Naive thymus-derived CD4-positive, alpha-beta T cell (primary cell): ENCODE results near the gene PSMD1. TPM values are rescaled to one million over a fixed set of nuclear protein-coding genes. Genes with fewer than 3 reads are reported as not detected.

ENCODE experiments used
- ATAC-seq: fragments of 150-1000 bp; cut with Tn5 transposase; 2 replicates; pipeline ENCODE4 v1.10.0; 2021; ENCODE audit warnings: mild to moderate bottlenecking, moderate library complexity
- CTCF ChIA-PET: fragments of 350-600 bp; sonication (Branson Sonifier 250); formaldehyde crosslinking; loops from one replicate; lab custom pipeline; 2021; ENCODE audit warnings: antibody characterized with exemption; lab: Charles Lee
- POLR2A ChIA-PET: fragments of 350-600 bp; sonication (Branson Sonifier 250); formaldehyde crosslinking; loops from one replicate; lab custom pipeline; 2021; ENCODE audit warnings: antibody characterized with exemption, inconsistent platforms; lab: Charles Lee
- DNase-seq, 9 donors: peaks; one replicate each; pipeline versions ENCODE4 v3.0.0 to v3.0.0-alpha.2; 2020 to 2022; ENCODE audit warnings: mixed read lengths in 1 of 9
- H3K27ac ChIP-seq: one replicate; pipeline ENCODE4 v1.7.0; 2013; ENCODE audit warnings: mild to moderate bottlenecking, low read depth, low read length, moderate library complexity
- H3K27me3 ChIP-seq, 2 donors: one replicate each; pipeline ENCODE4 v1.7.0; 2013; ENCODE audit warnings: low read length in 2 of 2, mild to moderate bottlenecking in 2 of 2, moderate library complexity in 2 of 2; ENCODE audit not compliant: control insufficient read depth in 2 of 2, insufficient read depth in 2 of 2
- H3K36me3 ChIP-seq, 3 experiments: 1 replicate in 2 of 3; 2 replicates in 1 of 3; pipeline ENCODE4 v1.7.0; 2013; ENCODE audit warnings: low read length in 3 of 3, mild to moderate bottlenecking in 3 of 3, moderate library complexity in 1 of 3; ENCODE audit not compliant: insufficient read depth in 3 of 3, control insufficient read depth in 2 of 3
- H3K4me1 ChIP-seq, 2 donors: one replicate each; pipeline ENCODE4 v1.7.0; 2013; ENCODE audit warnings: low read length in 2 of 2, mild to moderate bottlenecking in 2 of 2, moderate library complexity in 1 of 2; ENCODE audit not compliant: control insufficient read depth in 2 of 2, insufficient read depth in 2 of 2
- H3K4me3 ChIP-seq: 2 replicates; pipeline ENCODE4 v1.7.0; 2013; ENCODE audit warnings: mild to moderate bottlenecking, low read length
- H3K9me3 ChIP-seq, 3 experiments: 1 replicate in 2 of 3; 2 replicates in 1 of 3; pipeline ENCODE4 v1.7.0; 2013; ENCODE audit warnings: low read length in 3 of 3; ENCODE audit not compliant: control insufficient read depth in 2 of 3
- H3K27ac Mint-ChIP-seq, 9 donors: one replicate each; pipeline ENCODE4 v1.8.0; 2020 to 2022; ENCODE audit warnings: mixed read lengths in 9 of 9, mild to moderate bottlenecking in 8 of 9, moderate library complexity in 5 of 9, inconsistent platforms in 2 of 9
- H3K27me3 Mint-ChIP-seq, 5 donors: one replicate each; pipeline ENCODE4 v1.8.0; 2021 to 2022; ENCODE audit warnings: mixed read lengths in 5 of 5, mild to moderate bottlenecking in 1 of 5
- H3K36me3 Mint-ChIP-seq, 5 donors: one replicate each; pipeline ENCODE4 v1.8.0; 2020 to 2022; ENCODE audit warnings: mixed read lengths in 5 of 5, mild to moderate bottlenecking in 3 of 5, inconsistent platforms in 1 of 5
- H3K4me1 Mint-ChIP-seq, 7 donors: one replicate each; pipeline ENCODE4 v1.8.0; 2020 to 2022; ENCODE audit warnings: mixed read lengths in 7 of 7, mild to moderate bottlenecking in 3 of 7, inconsistent platforms in 1 of 7
- H3K4me3 Mint-ChIP-seq, 10 donors: one replicate each; pipeline ENCODE4 v1.8.0; 2020 to 2022; ENCODE audit warnings: mild to moderate bottlenecking in 10 of 10, mixed read lengths in 10 of 10, moderate library complexity in 6 of 10, inconsistent platforms in 2 of 10
- H3K9me3 Mint-ChIP-seq, 11 donors: one replicate each; pipeline ENCODE4 v1.8.0; 2020 to 2022; ENCODE audit warnings: mixed read lengths in 11 of 11, mild to moderate bottlenecking in 4 of 11, inconsistent platforms in 1 of 11, moderate library complexity in 1 of 11
- intact Hi-C, 2 donors: fragments of 100-400 bp; cut with micrococcal nuclease; formaldehyde crosslinking; loops; one replicate each; pipeline ENCODE4 v1.15.1; 2023
- polyA plus RNA-seq, 2 donors: library from polyadenylated mRNA; unstranded; fragments of 300-500 nt; fragmentation: Illumina TruSeq; gene quantifications; one replicate each; pipeline ENCODE4 v1.2.3, GENCODE V29; 2021
- total RNA-seq, 6 experiments: library from RNA in 5 of 6; stranded (reverse) in 5 of 6; gene quantifications; 1 replicate in 5 of 6; 2 replicates in 1 of 6; pipeline ENCODE4 v1.2.3 and lab custom pipeline; 2021 to 2026

The PSMD1 gene
- total and polyA plus RNA-seq, 7 experiments from 2014 or later: 30.3 to 121 (median 46.2) TPM

DNA sequence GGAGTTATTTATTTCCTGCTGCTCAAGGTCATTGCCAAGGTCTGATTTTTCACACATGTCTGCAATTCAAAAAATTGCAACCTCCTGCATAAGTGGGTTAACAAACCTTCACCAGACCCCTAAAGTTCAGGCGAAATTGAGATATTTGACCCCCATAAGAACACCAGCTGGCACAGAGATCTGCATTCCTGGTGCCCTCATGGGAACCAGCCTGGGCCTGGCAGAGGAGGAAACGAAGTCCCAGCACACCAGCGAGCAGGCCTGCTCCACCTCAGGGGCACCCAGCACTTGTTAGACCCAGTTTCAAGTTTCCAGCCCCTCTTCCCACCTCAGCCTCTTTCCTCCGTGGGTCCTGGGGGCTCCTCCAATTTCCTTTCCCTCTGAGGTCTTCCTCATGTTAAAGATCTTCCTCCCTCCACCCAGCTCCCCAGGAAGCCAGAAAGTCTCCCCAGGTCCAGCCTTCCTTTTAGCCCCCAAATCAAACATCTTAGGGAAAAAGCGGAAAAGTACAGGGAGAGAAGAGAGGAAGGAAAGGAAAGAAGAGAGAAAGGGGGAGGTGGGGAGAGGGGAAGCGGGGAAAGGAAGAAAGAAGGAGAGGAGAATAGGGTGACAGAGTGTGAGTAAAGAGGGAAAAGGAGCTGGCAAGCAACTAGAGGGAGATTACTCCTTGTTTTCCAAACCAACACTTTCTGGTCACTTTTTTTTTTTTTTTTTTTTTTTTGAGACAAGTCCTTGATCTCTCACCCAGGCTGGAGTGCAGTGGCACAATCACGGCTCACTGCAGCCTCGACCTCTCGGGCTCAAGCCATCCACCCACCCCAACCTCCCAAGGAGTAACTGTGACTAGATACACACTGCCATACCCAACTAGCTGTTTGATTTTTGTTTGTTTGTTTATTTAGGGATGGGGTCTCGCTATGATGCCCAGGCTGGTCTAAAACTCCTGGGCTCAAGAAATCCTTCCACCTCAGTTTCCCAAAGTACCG, 23.2 kb upstream of the PSMD1 start:
- intact Hi-C loops: no loop called here
- CTCF ChIA-PET: no interaction called here
- peaks cover 0 to 4% (median 0%) of the 10 kb centered on the region in 5 donors for H3K36me3 Mint-ChIP-seq
- ATAC-seq: no peak
- peaks cover 24 to 62% (median 29%) of the 10 kb centered on the region in 5 donors for H3K27me3 Mint-ChIP-seq
- Histone ChIP-seq H3K36me3 (no peaks in the 10 kb centered on the region), H3K4me3 (no peak overlapping the region), H3K27ac (no peak overlapping the region), H3K9me3 (no peaks in the 10 kb centered on the region), H3K27me3 (peaks cover 3 to 9% of the 10 kb centered on the region in 2 donors), H3K4me1 (no peaks in the 10 kb centered on the region)
- peak overlapping the region in 1 of 10 donors; percentile 26 for H3K4me3 Mint-ChIP-seq
- H3K27ac Mint-ChIP-seq: no peak overlapping the region
- no peak for DNase-seq
- POLR2A ChIA-PET: no interaction called here
- peaks cover 0 to 7% (median 5%) of the 10 kb centered on the region in 7 donors for H3K4me1 Mint-ChIP-seq
- H3K9me3 Mint-ChIP-seq: no peaks in the 10 kb centered on the region

DNA sequence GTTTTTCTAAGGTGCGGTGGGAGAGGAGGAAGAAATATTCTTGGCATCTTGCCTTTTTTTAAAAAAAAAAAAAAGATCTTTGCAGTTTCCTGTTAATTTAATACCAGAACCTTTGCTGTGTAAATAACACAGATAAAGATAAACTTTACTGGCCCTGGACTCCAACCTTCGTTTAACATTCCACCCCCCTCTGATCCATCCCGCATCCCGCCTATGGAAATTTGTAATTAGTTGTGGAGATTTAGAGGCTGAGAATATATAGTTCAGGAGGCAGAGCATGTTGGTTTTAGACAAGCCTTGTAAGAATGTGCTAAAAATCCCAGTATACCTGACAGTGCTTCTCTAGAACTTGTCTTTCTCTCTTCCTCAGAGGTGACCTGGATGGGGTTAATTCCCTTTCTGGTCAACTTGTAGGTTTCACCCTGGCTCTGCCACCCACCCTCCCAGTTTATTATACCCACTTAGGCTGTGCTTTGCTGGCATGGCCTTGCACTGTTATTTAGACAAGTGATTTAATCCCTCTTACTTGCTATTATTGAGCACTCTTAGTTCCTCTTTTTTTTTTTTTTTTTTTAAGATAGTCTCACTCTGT, 22.3 kb upstream of the PSMD1 start:
- H3K27ac Mint-ChIP-seq: no peak overlapping the region

DNA sequence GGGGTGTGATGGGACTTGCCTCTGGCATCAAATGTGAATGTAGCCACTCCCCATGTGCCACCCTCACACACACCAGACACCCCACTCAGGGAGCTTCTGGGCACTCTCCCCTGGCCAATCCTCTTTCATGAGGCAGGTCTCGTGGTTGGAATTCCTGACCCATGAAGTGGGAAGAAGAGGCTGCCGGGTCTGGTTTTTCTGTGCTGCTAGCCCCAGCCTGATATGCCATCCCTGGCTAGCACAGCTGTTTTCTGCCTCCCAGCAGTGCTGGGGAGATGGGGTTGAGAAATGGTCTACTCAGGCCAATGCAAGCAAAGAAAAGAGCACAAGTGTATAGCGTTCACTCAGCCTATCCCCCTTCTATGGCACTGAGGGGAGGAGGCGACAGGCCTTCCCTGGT, 20.5 kb upstream of the PSMD1 start:
- Histone ChIP-seq H3K4me3 (no peak overlapping the region), H3K4me1 (no peaks in the 10 kb centered on the region), H3K9me3 (no peaks in the 10 kb centered on the region), H3K27me3 (peaks cover 6 to 9% of the 10 kb centered on the region in 2 donors), H3K36me3 (no peaks in the 10 kb centered on the region), H3K27ac (no peak overlapping the region)
- peaks cover 50 to 85% (median 55%) of the 10 kb centered on the region in 5 donors for H3K27me3 Mint-ChIP-seq
- no peak overlapping the region for H3K27ac Mint-ChIP-seq
- DNase-seq: no peak
- peaks cover 0 to 4% (median 0%) of the 10 kb centered on the region in 5 donors for H3K36me3 Mint-ChIP-seq
- ChIA-PET POLR2A (no interaction called here), CTCF (no interaction called here)
- H3K4me1 Mint-ChIP-seq: peaks cover 0 to 7% (median 5%) of the 10 kb centered on the region in 7 donors
- no peaks in the 10 kb centered on the region for H3K9me3 Mint-ChIP-seq
- H3K4me3 Mint-ChIP-seq: peak overlapping the region in 3 of 10 donors; percentile 29 to 60 (median 51)
- intact Hi-C loops: no loop called here
- ATAC-seq: no peak

More for the DNA sequence above, 22.3 kb upstream of the PSMD1 start:
- CTCF ChIA-PET: no interaction called here
- ATAC-seq: no peak
- POLR2A ChIA-PET: no interaction called here
- intact Hi-C loops: no loop called here
- H3K4me3 Mint-ChIP-seq: no peak overlapping the region
- peaks cover 33 to 70% (median 38%) of the 10 kb centered on the region in 5 donors for H3K27me3 Mint-ChIP-seq
- Histone ChIP-seq H3K9me3 (no peaks in the 10 kb centered on the region), H3K27ac (no peak overlapping the region), H3K4me1 (no peaks in the 10 kb centered on the region), H3K36me3 (no peaks in the 10 kb centered on the region), H3K4me3 (no peak overlapping the region), H3K27me3 (peaks cover 6 to 9% of the 10 kb centered on the region in 2 donors)
- H3K9me3 Mint-ChIP-seq: no peaks in the 10 kb centered on the region
- H3K4me1 Mint-ChIP-seq: peaks cover 0 to 7% (median 5%) of the 10 kb centered on the region in 7 donors
- peaks cover 0 to 4% (median 0%) of the 10 kb centered on the region in 5 donors for H3K36me3 Mint-ChIP-seq
- DNase-seq: no peak

DNA sequence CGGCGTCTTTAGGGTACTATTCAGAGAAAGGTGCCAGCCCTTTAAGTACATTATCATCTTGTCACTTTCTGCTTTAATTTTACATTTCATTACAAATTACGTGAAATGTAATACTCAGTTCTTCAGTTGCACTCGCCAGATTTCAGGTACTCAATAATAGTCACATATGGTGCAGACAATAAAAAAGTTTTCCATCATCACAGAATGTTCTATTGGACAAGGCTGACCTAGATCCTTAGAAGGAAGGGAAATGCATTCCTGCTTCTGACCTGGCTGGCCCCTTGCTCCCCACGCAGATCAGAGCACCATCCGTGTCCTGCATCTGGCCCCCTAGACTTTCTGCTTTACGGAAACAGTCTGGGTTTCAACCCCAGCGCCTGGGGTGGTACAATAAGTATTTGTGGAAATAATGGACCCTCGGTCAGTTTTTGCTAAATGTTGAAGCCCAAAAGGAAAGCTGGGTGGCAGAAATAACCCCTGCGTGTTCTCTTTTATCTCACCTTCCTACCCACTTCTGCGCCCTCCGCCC, 20.0 kb upstream of the PSMD1 start:
- no peak for ATAC-seq
- Mint-ChIP-seq H3K27me3 (peaks cover 55 to 86% (median 60%) of the 10 kb centered on the region in 5 donors), H3K9me3 (no peaks in the 10 kb centered on the region), H3K4me1 (peaks cover 0 to 7% (median 5%) of the 10 kb centered on the region in 7 donors), H3K27ac (no peak overlapping the region), H3K36me3 (peaks cover 0 to 4% (median 0%) of the 10 kb centered on the region in 5 donors), H3K4me3 (peak overlapping the region in 9 of 10 donors; percentile 3 to 60 (median 47))
- ChIA-PET CTCF (no interaction called here), POLR2A (no interaction called here)
- DNase-seq: no peak
- no peaks in the 10 kb centered on the region for H3K36me3 ChIP-seq
- H3K4me3 ChIP-seq: no peak overlapping the region
- H3K27ac ChIP-seq: no peak overlapping the region
- intact Hi-C loops: no loop called here
- H3K27me3 ChIP-seq: peaks cover 6 to 9% of the 10 kb centered on the region in 2 donors
- no peaks in the 10 kb centered on the region for H3K9me3 ChIP-seq
- H3K4me1 ChIP-seq: no peaks in the 10 kb centered on the region

GRCh38 chr2:231037202-231037730, 19.4 kb upstream of the PSMD1 start, which contains the start of gene C2orf72:
Gene C2orf72, plus strand, starts transcription at chr2:231037523. Its CDS starts 43 bp downstream, at chr2:231037566.
- H3K27me3 Mint-ChIP-seq: peaks cover 60 to 84% (median 65%) of the 10 kb centered on the region in 5 donors
- Histone ChIP-seq H3K4me1 (no peaks in the 10 kb centered on the region), H3K27ac (no peak within 1 kb of the TSS), H3K36me3 (no peaks in the 10 kb centered on the region), H3K9me3 (no peaks in the 10 kb centered on the region), H3K27me3 (peaks cover 6 to 9% of the 10 kb centered on the region in 2 donors), H3K4me3 (no peak within 1 kb of the TSS)
- H3K27ac Mint-ChIP-seq: no peak within 1 kb of the TSS
- CTCF ChIA-PET: no interaction called here
- H3K9me3 Mint-ChIP-seq: no peaks in the 10 kb centered on the region
- H3K4me3 Mint-ChIP-seq: peak within 1 kb of the TSS; percentile 14 to 78 (median 58)
- intact Hi-C loops: no loop called here
- no peak for DNase-seq
- H3K36me3 Mint-ChIP-seq: peaks cover 0 to 4% (median 0%) of the 10 kb centered on the region in 5 donors
- peak; percentile 18 for ATAC-seq
- H3K4me1 Mint-ChIP-seq: peaks cover 0 to 7% (median 5%) of the 10 kb centered on the region in 7 donors
- POLR2A ChIA-PET: no interaction called here

- H3K36me3 Mint-ChIP-seq: peaks cover 0 to 4% (median 0%) of the 10 kb centered on the region in 5 donors
- CTCF ChIA-PET: no interaction called here
- H3K27me3 ChIP-seq: peaks cover 6 to 9% of the 10 kb centered on the region in 2 donors
Observed at GRCh38 chr2:231037731-231038482, 18.8 kb upstream of the PSMD1 start.

More at GRCh38 chr2:231037731-231038482, 18.8 kb upstream of the PSMD1 start:
- H3K27me3 Mint-ChIP-seq: peaks cover 60 to 82% (median 65%) of the 10 kb centered on the region in 5 donors
- DNase-seq (no peak), ATAC-seq (peak; percentile 48)
- peak overlapping the region in 8 of 10 donors; percentile 43 to 78 (median 58) for H3K4me3 Mint-ChIP-seq
- POLR2A ChIA-PET: no interaction called here
- no peaks in the 10 kb centered on the region for H3K9me3 ChIP-seq
- no peaks in the 10 kb centered on the region for H3K4me1 ChIP-seq
- no peak overlapping the region for H3K4me3 ChIP-seq
- H3K27ac Mint-ChIP-seq: no peak overlapping the region
- intact Hi-C loops: no loop called here
- no peak overlapping the region for H3K27ac ChIP-seq
- no peaks in the 10 kb centered on the region for H3K9me3 Mint-ChIP-seq
- H3K36me3 ChIP-seq: no peaks in the 10 kb centered on the region
- H3K4me1 Mint-ChIP-seq: peaks cover 0 to 7% (median 5%) of the 10 kb centered on the region in 7 donors
